ENCODE results near the gene SPDEF.

The SPDEF gene

GRCh38 chr6:34565722-34566137 lies 9.6 kb upstream of the SPDEF start:
- H3K27ac ChIP-seq = no peak overlapping the region
- DNase-seq (ENCODE audit: low spot score) = no peak
- ChIA-PET CTCF (no interaction called here), POLR2A (ENCODE audit: low non-redundant PET) (interaction anchor here (0.5 kb wide), 1 partner anchor 23 kb away, joined by 4 read pairs; no protein-coding TSS in a partner anchor)
- no peak for TF ChIP-seq CTCF (conservative IDR thresholded peaks at IDR 0.05; ENCODE audit: low read depth)

- ChIA-PET POLR2A (ENCODE audit: low non-redundant PET) (no interaction called here), CTCF (interaction anchor here (0.6 to 0.8 kb wide), 3 partner anchors 37 to 254 kb away, joined by 3 to 4 read pairs (median 3); partner anchors contain the start of gene SNRPC)
- TF ChIP-seq CTCF (conservative IDR thresholded peaks at IDR 0.05; ENCODE audit: low read depth) = no peak
- DNase-seq (ENCODE audit: low spot score) = no peak
- no peak overlapping the region for H3K27ac ChIP-seq
Observed at GRCh38 chr6:34564181-34564580, 8.1 kb upstream of the SPDEF start.

DNA sequence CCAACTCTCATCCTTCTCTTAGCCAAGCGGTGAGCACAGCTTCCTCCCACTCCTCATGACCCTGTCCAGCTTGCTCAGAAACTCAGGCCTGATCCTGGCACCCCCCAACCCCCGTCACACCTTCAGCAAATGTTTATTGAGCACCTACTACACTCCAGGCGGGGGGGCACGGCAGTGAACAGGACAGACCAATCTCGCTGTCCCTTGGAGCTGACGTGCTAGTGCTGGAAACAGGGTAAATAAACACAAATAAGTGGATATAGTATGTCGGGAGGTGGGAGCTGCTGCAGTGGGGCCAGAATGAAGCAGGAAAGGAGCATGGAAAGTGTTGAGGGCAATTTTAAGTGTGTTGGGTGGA lies 7.4 kb upstream of the SPDEF start:
- POLR2A ChIA-PET (ENCODE audit: low non-redundant PET) = no interaction called here
- no peak overlapping the region for H3K27ac ChIP-seq
- CTCF ChIA-PET = no interaction called here
- TF ChIP-seq CTCF (conservative IDR thresholded peaks at IDR 0.05; ENCODE audit: low read depth) = no peak
- DNase-seq (ENCODE audit: low spot score) = no peak

DNA sequence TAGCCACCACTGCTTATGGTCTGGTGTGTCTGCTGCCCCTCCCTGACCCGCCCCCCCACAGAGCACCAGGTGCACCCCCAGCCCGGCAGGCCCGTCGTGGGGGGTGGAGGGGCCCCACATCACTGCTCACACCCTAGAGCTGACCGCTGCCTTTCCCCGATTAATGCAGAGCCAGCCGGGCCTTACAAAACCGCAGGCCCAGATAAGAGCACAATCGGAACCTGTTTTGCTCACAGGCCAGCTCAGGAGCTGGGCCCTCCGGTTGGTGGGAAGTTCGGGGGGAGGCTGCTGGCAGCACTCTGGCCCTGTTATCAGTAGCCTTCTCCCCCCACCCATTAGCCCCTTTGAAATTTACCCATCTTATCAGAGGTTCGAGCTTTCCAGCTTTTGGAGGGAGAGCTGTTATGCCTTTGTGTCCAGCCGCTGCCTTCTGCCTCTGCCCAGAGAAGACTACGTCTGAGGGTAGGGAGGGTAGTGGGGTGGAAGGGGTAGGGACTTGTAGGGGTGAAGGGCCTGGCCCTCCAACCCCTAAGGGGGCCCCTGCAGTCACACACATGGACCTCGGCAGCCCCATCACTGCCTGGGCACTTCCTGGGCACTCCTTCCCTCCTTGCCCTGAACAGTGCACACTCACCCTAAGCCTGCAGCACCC lies 6.9 kb upstream of the SPDEF start:
- no peak overlapping the region for H3K27ac ChIP-seq
- DNase-seq (ENCODE audit: low spot score) = no peak
- ChIA-PET CTCF (no interaction called here), POLR2A (ENCODE audit: low non-redundant PET) (no interaction called here)
- TF ChIP-seq CTCF (conservative IDR thresholded peaks at IDR 0.05; ENCODE audit: low read depth) = no peak

DNA sequence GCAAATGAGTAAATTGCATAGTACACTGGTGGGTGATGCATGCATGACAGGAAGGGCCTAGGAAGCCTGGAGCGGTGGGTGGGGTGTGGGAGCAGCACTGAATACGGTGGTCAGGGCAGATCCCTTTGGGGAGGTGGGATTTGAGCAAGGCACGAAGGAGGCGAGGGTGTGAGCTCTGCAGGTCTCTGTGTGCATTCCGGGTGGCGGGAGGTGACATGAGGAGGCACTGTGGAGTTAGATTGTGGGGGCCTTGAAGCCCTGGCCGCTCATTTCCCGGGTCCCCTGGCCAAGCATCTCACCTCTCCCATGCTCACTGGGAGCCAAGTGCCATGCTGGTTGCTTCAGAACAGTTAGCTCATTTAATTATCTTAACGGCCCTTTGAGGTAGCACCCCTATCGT lies 6.2 kb upstream of the SPDEF start:
- no peak overlapping the region for H3K27ac ChIP-seq
- DNase-seq (ENCODE audit: low spot score) = no peak
- ChIA-PET POLR2A (ENCODE audit: low non-redundant PET) (no interaction called here), CTCF (no interaction called here)
- no peak for TF ChIP-seq CTCF (conservative IDR thresholded peaks at IDR 0.05; ENCODE audit: low read depth)

GRCh38 chr6:34561227-34561530 lies 5.0 kb upstream of the SPDEF start:
- TF ChIP-seq CTCF (conservative IDR thresholded peaks at IDR 0.05; ENCODE audit: low read depth) = no peak
- no peak overlapping the region for H3K27ac ChIP-seq
- POLR2A ChIA-PET (ENCODE audit: low non-redundant PET) = interaction anchor here (0.6 kb wide), 1 partner anchor 9 kb away, joined by 3 read pairs; no protein-coding TSS in a partner anchor
- CTCF ChIA-PET = no interaction called here
- DNase-seq (ENCODE audit: low spot score) = no peak
